Spinal cord (tissue), 10 donors: ENCODE measurements around the gene SLC46A1. TPM values are rescaled to one million over a fixed set of nuclear protein-coding genes. Genes with fewer than 3 reads are reported as not detected.
A peak's percentile ranks its signal among the peaks of the same experiment; 100 is the strongest.

Experiments used
- DNase-seq, 6 donors: peaks; one replicate each; pipeline versions ENCODE4 v3.0.0 to v3.0.0-alpha.2; 2013 to 2015; ENCODE audit warnings: low spot score in 6 of 6, low read depth in 4 of 6
- H3K27ac ChIP-seq: one replicate; pipeline ENCODE4 v1.5.1; 2013; ENCODE audit warnings: low read depth, low read length, control low read depth
- H3K27me3 ChIP-seq: one replicate; pipeline ENCODE4 v1.6.1; 2013; ENCODE audit warnings: low read length; ENCODE audit not compliant: control insufficient read depth, insufficient read depth
- H3K36me3 ChIP-seq: one replicate; pipeline ENCODE4 v1.6.1; 2013; ENCODE audit warnings: low read length; ENCODE audit not compliant: control insufficient read depth, insufficient read depth
- H3K4me1 ChIP-seq: one replicate; pipeline ENCODE4 v1.6.1; 2013; ENCODE audit warnings: low read length; ENCODE audit not compliant: control insufficient read depth, insufficient read depth
- H3K4me3 ChIP-seq: one replicate; pipeline ENCODE4 v1.5.1; 2013; ENCODE audit warnings: low read depth, low read length, control low read depth
- H3K9me3 ChIP-seq: one replicate; pipeline ENCODE4 v1.6.1; 2013; ENCODE audit warnings: low read length; ENCODE audit not compliant: control insufficient read depth, insufficient read depth
- WGBS: methylation state at CpG from one replicate; pipeline ENCODE4 v1.1.5; 2013; ENCODE audit warnings: missing lambda C conversion rate; ENCODE audit not compliant: insufficient coverage; 5-methylcytosine and 5-hydroxymethylcytosine counted together
- polyA plus RNA-seq, 2 donors: library from polyadenylated mRNA; unstranded; fragments of 120-200 nt; gene quantifications; one replicate each; pipeline ENCODE4 v1.2.1, GENCODE V29; 2013; ENCODE audit not compliant: insufficient read length in 2 of 2
- total RNA-seq, 2 donors: library from RNA; depleted of rRNA in 1 of 2; stranded (reverse); fragments of 120-200 nt in 1 of 2; fragments of >200 nt in 1 of 2; gene quantifications; one replicate each; pipeline versions ENCODE4 v1.2.3 to v1.2.4, GENCODE V29; 2013 to 2014
- donor health status: healthy.

The SLC46A1 gene
- total and polyA plus RNA-seq, 4 donors, result 10.2 to 32.5 (median 22.0) TPM

GRCh38 chr17:28426081-28426519 lies 20.1 kb upstream of the SLC46A1 start:
- Histone ChIP-seq H3K27ac (no peak overlapping the region), H3K27me3 (no peaks in the 10 kb centered on the region), H3K4me1 (no peaks in the 10 kb centered on the region), H3K9me3 (peaks cover 2% of the 10 kb centered on the region), H3K36me3 (no peaks in the 10 kb centered on the region), H3K4me3 (no peak overlapping the region)
- no peak for DNase-seq
- WGBS, result 80% methylated on average over 8 of the region's 9 CpGs

DNA sequence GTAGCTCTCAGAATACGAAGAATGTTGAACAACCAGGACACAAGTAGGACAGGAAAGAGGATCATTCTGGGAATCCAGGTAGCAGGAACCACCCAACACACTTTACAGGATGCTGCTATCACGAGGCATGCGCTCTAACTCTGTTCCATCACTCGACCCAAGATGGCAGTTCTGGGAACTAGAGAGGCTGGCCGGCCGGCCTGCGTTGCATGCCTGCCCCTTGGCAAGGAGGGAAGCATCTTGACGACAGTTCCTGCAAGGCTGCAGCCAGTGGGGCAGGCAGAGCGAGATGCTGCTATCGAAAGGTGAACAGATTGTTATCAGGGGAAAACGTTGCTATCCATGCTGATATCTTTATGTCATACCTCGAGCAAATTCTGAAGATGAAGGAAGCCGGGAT lies 19.2 kb upstream of the SLC46A1 start:
- no peaks in the 10 kb centered on the region for H3K4me1 ChIP-seq
- 82% methylated on average over 12 of the region's 13 CpGs for WGBS
- no peaks in the 10 kb centered on the region for H3K27me3 ChIP-seq
- H3K36me3 ChIP-seq, result no peaks in the 10 kb centered on the region
- no peak for DNase-seq
- H3K27ac ChIP-seq, result no peak overlapping the region
- H3K4me3 ChIP-seq, result no peak overlapping the region
- peaks cover 2% of the 10 kb centered on the region for H3K9me3 ChIP-seq

DNA sequence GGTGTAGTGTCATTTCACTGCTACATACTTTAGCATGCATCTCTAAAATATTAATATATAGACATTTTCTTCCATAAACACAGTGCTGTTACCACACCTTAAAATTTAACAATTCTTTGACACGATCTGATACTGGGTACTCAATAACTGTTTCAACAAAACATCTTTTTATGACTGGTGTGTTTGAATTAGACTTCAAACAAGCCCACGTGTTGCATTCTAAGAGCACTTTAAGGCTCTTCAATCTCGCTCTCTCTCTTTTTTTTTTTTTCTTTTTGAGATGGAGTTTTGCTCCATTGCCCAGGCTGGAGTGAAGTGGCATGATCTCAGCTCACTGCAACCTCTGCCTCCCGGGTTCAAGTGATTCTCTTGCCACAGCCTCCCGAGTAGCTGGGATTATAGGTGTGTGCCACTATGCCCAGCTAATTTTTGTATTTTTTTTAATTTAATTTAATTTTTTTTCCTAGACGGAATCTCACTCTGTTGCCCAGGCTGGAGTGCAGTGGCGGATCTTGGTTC lies 15.8 kb upstream of the SLC46A1 start:
- Histone ChIP-seq H3K27me3 (no peaks in the 10 kb centered on the region), H3K9me3 (no peaks in the 10 kb centered on the region), H3K4me1 (no peaks in the 10 kb centered on the region), H3K36me3 (no peaks in the 10 kb centered on the region), H3K4me3 (no peak overlapping the region), H3K27ac (no peak overlapping the region)
- DNase-seq, result no peak
- WGBS, result no CpG with 5 or more reads among the region's 7 CpGs

GRCh38 chr17:28416703-28417311 lies 10.8 kb upstream of the SLC46A1 start:
- whole genome bisulfite sequencing, result 23% methylated on average over 12 of the region's 13 CpGs
- Histone ChIP-seq H3K4me3 (no peak overlapping the region), H3K4me1 (no peaks in the 10 kb centered on the region), H3K27me3 (peaks cover 7% of the 10 kb centered on the region), H3K27ac (no peak overlapping the region), H3K9me3 (no peaks in the 10 kb centered on the region), H3K36me3 (no peaks in the 10 kb centered on the region)
- no peak for DNase-seq

- WGBS, result 92% methylated on average over 3 of the region's 3 CpGs
- H3K4me3 ChIP-seq, result no peak overlapping the region
- no peak for DNase-seq
- H3K36me3 ChIP-seq, result no peaks in the 10 kb centered on the region
- H3K4me1 ChIP-seq, result no peaks in the 10 kb centered on the region
- no peaks in the 10 kb centered on the region for H3K9me3 ChIP-seq
- H3K27me3 ChIP-seq, result peaks cover 7% of the 10 kb centered on the region
- H3K27ac ChIP-seq, result no peak overlapping the region
Observed at GRCh38 chr17:28415886-28416285, 9.9 kb upstream of the SLC46A1 start.

DNA sequence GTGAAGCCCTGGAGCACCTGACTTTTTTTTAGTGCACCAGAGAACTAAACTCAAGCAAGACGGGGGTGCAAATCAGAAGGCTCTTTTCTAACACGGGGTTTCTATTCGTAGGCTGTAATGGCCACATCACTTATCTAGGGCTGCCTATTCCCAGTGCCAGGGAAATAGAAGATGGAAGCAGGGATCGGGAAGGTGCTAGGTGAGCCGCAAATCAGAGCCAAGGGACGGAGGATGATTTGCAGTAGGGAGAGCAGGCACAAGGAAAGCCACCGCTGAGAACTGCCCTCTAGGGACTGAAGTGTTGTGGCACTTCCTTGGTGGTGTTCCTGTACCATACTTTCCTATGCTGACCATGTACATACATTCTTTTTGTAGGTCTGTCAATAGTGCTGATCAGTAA lies 7.8 kb upstream of the SLC46A1 start:
- H3K4me3 ChIP-seq, result no peak overlapping the region
- H3K9me3 ChIP-seq, result no peaks in the 10 kb centered on the region
- DNase-seq, result no peak
- peaks cover 7% of the 10 kb centered on the region for H3K27me3 ChIP-seq
- no peaks in the 10 kb centered on the region for H3K4me1 ChIP-seq
- H3K27ac ChIP-seq, result no peak overlapping the region
- no peaks in the 10 kb centered on the region for H3K36me3 ChIP-seq
- WGBS, result 79% methylated on average over 3 of the region's 7 CpGs

DNA sequence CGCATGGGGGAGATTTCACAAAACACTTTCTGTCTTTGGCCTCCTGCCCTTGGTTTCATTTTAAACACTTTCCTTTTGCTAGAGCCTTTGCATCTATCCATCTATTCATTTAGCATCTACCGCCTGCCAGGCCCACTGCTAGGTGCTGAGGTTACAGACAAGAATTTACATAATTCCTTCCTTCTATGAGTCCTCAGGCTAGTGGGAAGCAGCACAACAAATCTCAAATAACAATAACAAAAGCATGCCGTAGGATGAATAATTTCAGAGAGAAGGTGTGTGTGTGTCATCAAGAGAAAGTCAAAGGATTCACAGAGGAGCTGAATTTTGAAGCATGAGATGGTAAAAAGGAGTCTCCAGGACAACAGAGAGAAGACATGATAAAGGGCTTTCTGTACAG lies 6.1 kb upstream of the SLC46A1 start:
- Histone ChIP-seq H3K9me3 (no peaks in the 10 kb centered on the region), H3K4me3 (no peak overlapping the region), H3K27me3 (peaks cover 7% of the 10 kb centered on the region), H3K36me3 (no peaks in the 10 kb centered on the region), H3K27ac (no peak overlapping the region), H3K4me1 (no peaks in the 10 kb centered on the region)
- no peak for DNase-seq
- no CpG with 5 or more reads among the region's 3 CpGs for WGBS

DNA sequence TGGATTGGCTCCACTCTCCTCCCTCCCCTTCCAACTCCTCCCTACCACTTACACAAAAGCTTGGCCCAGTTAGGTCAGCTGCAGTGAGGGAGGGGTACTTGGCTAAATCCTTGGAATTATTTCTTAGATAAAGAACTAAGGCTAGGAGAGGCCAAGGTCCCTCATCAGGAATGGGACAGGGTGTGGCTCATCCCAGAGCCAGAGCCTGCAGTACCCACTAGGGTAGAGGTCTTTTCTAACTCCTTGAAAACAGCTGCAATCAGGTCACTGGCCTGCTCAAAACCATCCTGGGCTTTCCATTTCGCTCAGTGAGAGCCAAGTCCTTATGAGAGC lies 1.9 kb upstream of the SLC46A1 start:
- no peaks in the 10 kb centered on the region for H3K27me3 ChIP-seq
- H3K4me1 ChIP-seq, result peaks cover 25% of the 10 kb centered on the region
- no peak overlapping the region for H3K4me3 ChIP-seq
- H3K9me3 ChIP-seq, result no peaks in the 10 kb centered on the region
- no peak for DNase-seq
- no peak overlapping the region for H3K27ac ChIP-seq
- H3K36me3 ChIP-seq, result no peaks in the 10 kb centered on the region
- 92% methylated on average over 1 of the region's 1 CpG for WGBS

DNA sequence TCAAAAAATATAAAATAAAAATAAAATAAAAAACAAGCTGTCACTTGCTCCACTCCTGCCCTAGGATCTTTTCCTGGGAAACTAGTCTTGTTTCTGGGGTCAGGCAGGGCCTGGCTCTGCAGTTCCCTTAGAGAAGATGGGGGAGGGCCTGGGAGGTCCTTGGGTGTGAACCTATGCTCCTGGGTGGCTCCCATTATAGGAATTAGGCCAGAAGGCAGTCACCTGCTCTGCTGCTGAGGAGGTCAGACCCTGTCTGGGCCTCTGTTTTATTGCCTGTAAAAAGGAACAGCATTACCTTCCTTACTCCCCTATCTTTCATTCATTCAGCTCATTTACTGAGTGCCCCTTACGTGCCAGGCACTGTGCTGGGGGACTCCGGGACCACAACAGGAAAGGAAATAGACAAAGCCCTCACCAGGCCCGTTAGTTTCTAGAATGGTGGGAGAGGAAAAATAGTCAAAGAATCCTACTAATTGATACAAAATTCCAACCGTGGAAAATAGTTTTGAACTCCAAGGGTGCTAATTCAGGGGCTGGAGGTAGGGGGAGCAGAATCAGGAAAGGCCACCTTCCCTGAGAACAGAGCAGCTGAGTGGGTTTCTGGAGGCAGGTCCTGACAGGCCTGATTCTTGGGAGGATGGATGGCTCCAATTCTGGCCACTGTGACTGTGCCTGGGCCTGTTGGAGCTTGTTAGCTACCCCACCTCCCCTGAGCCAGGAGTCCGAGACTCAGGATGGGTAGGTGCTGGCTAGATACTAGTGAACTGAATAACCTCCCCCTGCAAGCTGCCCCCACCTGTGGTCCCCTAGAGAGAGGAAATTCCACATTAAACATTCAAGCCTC lies 1.3 kb upstream of the SLC46A1 start:
- WGBS, result no CpG with 5 or more reads among the region's 5 CpGs
- peaks cover 25% of the 10 kb centered on the region for H3K4me1 ChIP-seq
- H3K27ac ChIP-seq, result no peak overlapping the region
- H3K4me3 ChIP-seq, result no peak overlapping the region
- no peaks in the 10 kb centered on the region for H3K9me3 ChIP-seq
- H3K36me3 ChIP-seq, result no peaks in the 10 kb centered on the region
- H3K27me3 ChIP-seq, result no peaks in the 10 kb centered on the region
- DNase-seq, result no peak

DNA sequence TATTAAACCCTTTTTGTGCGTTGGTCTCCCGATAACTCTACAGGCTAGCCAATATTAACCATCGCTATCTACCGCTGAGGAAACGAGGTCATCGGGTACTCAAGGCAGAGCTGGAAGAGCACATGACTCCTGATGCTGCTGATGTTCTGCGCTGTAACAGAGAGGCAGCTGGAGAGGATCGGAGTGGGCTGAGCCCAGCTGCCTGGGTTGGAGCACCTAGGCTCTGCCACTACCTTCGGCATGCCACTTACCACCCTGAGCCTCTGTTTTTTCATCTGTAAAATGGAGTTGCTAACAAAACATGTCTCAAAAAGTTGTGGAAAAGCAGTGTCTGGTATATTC lies 432 bp upstream of the SLC46A1 start:
- Histone ChIP-seq H3K4me3 (peak overlapping the region; percentile 70), H3K27ac (no peak overlapping the region), H3K27me3 (no peaks in the 10 kb centered on the region), H3K9me3 (no peaks in the 10 kb centered on the region), H3K4me1 (peaks cover 25% of the 10 kb centered on the region), H3K36me3 (peaks cover 5% of the 10 kb centered on the region)
- peak in 2 of 6 donors; percentile 37 to 74 for DNase-seq
- WGBS, result 15% methylated on average over 8 of the region's 9 CpGs
